ENCODE measurements around the gene ADAP1. TPM values are rescaled to one million over a fixed set of nuclear protein-coding genes. Genes with fewer than 3 reads are reported as not detected.

Gene ADAP1
- total RNA-seq, 1 experiment from 2014 or later: 31.2 TPM

- TSS peak; percentile 32 for BruUV-seq (replicated peaks)
- peaks cover 20% of the 10 kb centered on the region for H3K4me1 ChIP-seq (ENCODE audit: insufficient read depth, low read length)
- TF ChIP-seq CTCF (conservative IDR thresholded peaks at IDR 0.05; ENCODE audit: low read depth, low read length) (no peak), EZH2phosphoT487 (IDR thresholded peaks at IDR 0.05; ENCODE audit: borderline replicate concordance, low read length) (no peak), EZH2 (IDR thresholded peaks at IDR 0.05; ENCODE audit: low read length, unreplicated experiment) (no peak)
Observed at GRCh38 chr7:952548-953441, 1.7 kb downstream of the ADAP1 start.

GRCh38 chr7:951881-952547, 2.5 kb downstream of the ADAP1 start:
- POLR2A ChIA-PET (ENCODE audit: unreplicated experiment): no interaction called here
- Histone ChIP-seq H3K9ac (ENCODE audit: low read length) (no peak overlapping the region), H3K9me2 (replicated peaks; ENCODE audit: low read length) (no peaks in the 10 kb centered on the region), H3K79me2 (ENCODE audit: low read length) (peaks cover 12% of the 10 kb centered on the region; the same call in 1 of the 2 replicates), H3K36me3 (ENCODE audit: low read depth, low read length) (no peaks in the 10 kb centered on the region), H3K4me3 (ENCODE audit: low read length) (no peak overlapping the region), H3K27me3 (ENCODE audit: low read length) (no peaks in the 10 kb centered on the region), H3K9me3 (ENCODE audit: low read length) (no peaks in the 10 kb centered on the region), H2AFZ (ENCODE audit: low read length) (no peak overlapping the region), H3F3A (ENCODE audit: low read length, unreplicated experiment) (no peaks in the 10 kb centered on the region), H3K27ac (ENCODE audit: low read length) (no peak overlapping the region), H3K4me2 (ENCODE audit: low read length) (no peak overlapping the region), H4K20me1 (ENCODE audit: low read length) (no peaks in the 10 kb centered on the region), H3K4me1 (ENCODE audit: insufficient read depth, low read length) (peaks cover 20% of the 10 kb centered on the region)
- CTCF ChIA-PET: no interaction called here
- DNase-seq (no peak), ATAC-seq (no peak)
- no TSS peak for BruUV-seq (replicated peaks)
- TF ChIP-seq CTCF (conservative IDR thresholded peaks at IDR 0.05; ENCODE audit: low read depth, low read length): no peak
- TF ChIP-seq EZH2phosphoT487 (IDR thresholded peaks at IDR 0.05; ENCODE audit: borderline replicate concordance, low read length): no peak
- no peak for TF ChIP-seq EZH2 (IDR thresholded peaks at IDR 0.05; ENCODE audit: low read length, unreplicated experiment)
- intact Hi-C loops (cut with micrococcal nuclease): no loop called here

More at GRCh38 chr7:952548-953441, 1.7 kb downstream of the ADAP1 start:
- peak overlapping the region; percentile 74 for H3K4me3 ChIP-seq (ENCODE audit: low read length)
- H4K20me1 ChIP-seq (ENCODE audit: low read length): no peaks in the 10 kb centered on the region
- no peak for ATAC-seq
- H3K4me2 ChIP-seq (ENCODE audit: low read length): peak overlapping the region; percentile 85
- ChIA-PET CTCF (no interaction called here), POLR2A (ENCODE audit: unreplicated experiment) (interaction anchor here (0.6 kb wide), 1 partner anchor 51 kb away, joined by 7 read pairs; no protein-coding TSS in a partner anchor)
- H3K27me3 ChIP-seq (ENCODE audit: low read length): no peaks in the 10 kb centered on the region
- H2AFZ ChIP-seq (ENCODE audit: low read length): peak overlapping the region; percentile 50; the same call in 1 of the 2 replicates
- no peak overlapping the region for H3K9ac ChIP-seq (ENCODE audit: low read length)
- DNase-seq: no peak
- peaks cover 12% of the 10 kb centered on the region; the same call in 1 of the 2 replicates for H3K79me2 ChIP-seq (ENCODE audit: low read length)
- no peaks in the 10 kb centered on the region for H3K36me3 ChIP-seq (ENCODE audit: low read depth, low read length)
- no peak overlapping the region for H3K27ac ChIP-seq (ENCODE audit: low read length)
- intact Hi-C loops (cut with micrococcal nuclease): no loop called here
- H3F3A ChIP-seq (ENCODE audit: low read length, unreplicated experiment): no peaks in the 10 kb centered on the region
- H3K9me2 ChIP-seq (replicated peaks; ENCODE audit: low read length): no peaks in the 10 kb centered on the region
- no peaks in the 10 kb centered on the region for H3K9me3 ChIP-seq (ENCODE audit: low read length)

Measured in PC-3 (cell line).